ENCODE data around the gene ANKRD23.

Gene ANKRD23

GRCh38 chr2:96877631-96878092 is 33.8 kb upstream of the ANKRD23 start:
- no peak for DNase-seq (ENCODE audit: low read depth in 2 of 2, low spot score in 1 of 2)

GRCh38 chr2:96877042-96877451 is 33.2 kb upstream of the ANKRD23 start:
- no peak for DNase-seq (ENCODE audit: low read depth in 2 of 2, low spot score in 1 of 2)

DNA sequence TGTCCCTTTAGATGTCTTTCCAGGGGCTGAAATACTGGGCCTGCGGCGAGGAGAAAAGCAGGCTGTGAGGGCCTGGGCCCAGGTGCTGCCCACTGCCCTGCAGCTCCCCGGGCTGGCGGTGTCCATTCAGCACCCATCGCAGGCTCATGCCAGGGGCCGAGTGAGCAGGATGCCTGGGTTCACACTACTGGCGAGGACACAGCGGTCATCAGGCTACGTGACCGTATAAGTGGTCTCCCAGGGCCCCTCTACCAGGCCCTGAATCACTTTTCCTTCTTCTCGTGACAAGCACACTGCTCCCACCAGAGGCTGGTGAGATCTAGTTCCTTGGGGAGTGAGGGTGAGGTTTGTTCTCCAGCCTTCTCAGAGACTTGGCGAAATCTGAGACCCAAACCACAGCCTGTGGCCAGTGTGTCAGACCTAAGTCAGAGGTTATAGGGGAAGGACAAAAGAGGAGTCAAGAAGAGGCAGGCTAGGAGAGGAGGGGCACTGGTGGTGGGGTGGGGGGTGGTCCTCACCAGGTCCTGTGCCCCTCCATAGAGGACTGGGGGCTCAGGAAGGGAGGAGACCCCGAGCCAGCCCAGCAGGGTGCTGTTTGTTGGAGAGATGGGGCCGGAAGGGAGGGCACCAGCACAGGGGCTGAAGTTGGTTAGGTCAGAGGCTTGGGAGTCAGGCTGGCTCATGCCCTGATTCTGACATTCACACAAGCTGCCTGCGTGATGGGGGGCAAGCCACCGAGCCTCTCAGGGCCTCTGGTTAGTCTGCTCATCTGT is 32.6 kb upstream of the ANKRD23 start:
- no peak for DNase-seq (ENCODE audit: low read depth in 2 of 2, low spot score in 1 of 2)

DNA sequence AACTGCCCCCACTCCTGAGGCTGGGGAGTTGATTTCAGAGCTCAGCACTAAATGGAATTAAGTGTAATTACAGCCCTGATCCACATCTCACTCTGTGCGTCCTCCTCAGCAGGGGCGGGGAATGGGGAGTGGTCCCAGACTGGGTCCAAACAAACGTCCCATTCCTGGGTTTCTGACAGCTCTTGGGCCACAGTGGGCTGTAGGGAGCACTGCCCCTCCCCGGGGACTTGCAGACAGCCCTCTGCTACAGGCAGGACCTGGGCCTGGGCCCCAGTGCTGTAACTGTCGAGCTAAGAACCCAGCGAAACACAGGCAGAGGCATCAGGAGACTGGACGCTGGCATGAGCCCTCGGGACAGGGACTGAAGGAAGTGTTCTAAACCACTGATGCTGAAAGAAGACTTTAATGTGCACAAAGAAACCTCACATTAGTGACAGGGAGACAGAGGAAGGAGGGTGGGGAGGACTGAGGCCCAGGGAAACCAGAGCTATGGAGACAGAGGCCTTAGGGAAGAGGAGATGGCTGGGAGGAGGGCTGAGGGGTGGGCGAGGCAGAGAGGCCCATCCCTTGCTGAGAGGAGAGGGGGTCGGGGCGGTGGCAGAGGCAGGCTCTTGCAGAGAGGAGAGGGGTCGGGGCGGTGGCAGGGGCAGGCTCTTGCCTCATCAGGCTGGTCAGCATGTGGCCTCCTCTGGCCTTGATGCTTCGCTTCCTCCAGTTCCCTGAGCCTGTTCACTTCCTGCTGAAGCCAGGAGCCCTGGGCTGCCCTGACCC is 31.9 kb upstream of the ANKRD23 start:
- DNase-seq (ENCODE audit: low read depth in 2 of 2, low spot score in 1 of 2) = no peak

DNA sequence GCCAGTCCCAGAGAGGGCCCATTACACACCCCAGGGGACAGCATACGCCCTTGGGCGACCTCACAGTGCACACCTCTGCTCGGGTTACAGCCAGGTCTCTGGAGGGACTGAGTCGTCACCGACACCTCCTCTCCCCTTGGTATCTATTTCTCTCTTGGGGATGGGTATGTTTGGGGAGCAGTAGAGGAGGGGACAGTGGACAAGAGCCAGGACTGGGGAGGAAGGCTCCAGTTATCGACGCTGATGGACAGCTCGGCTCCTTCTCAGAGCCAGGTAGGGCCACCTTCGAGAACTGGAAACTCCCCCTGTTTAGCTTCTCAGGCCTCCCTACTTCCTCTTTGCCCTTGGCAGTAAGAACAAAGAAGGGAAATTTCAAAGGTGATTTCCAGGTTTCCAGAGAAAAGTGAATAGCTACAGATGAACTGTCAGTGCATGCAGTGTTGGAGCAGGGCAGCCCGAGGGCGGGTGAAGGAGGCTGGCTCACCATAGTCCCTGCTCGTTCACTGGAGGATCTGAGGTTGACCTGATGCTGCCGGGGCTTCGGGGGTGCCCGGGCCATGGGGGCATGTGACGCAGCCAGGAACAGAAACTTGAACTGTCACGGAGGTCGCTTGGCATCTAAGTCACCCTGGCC is 30.5 kb upstream of the ANKRD23 start:
- DNase-seq (ENCODE audit: low read depth in 2 of 2, low spot score in 1 of 2) = no peak

- DNase-seq (ENCODE audit: low read depth in 2 of 2, low spot score in 1 of 2) = no peak
Measured at GRCh38 chr2:96873651-96874096, 29.9 kb upstream of the ANKRD23 start.

GRCh38 chr2:96872591-96873349 is 28.9 kb upstream of the ANKRD23 start:
- DNase-seq (ENCODE audit: low read depth in 2 of 2, low spot score in 1 of 2) = no peak

DNA sequence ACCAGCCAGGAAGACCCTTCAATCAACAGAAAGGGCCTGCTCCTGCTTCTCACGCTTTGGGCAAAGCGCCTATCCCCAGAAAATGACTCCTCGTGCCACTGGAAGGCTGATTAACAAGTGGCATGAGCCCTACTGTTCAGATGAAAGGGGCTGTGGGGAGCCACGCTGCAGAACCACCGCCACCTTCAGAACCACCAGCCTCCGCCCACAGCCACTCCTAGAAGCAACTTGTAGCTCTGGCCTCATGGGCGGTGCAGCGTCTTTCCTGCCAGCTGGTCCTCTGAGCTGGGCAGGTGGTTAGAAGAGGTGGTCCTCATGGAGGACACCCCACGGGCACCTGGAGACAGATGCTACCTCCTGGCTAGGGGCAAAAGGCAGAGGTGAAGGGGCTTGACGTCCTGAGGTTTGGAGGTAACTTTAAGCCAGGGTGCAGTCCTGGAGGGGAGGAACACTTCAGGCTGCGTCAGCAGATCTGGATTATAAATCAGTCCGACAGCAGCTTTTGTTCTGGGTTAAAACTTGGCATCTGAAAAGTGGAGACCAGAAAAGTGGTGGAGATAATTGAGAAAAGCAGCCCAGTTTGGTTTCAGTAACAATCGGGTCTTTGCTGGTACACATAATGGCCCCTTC is 26.9 kb upstream of the ANKRD23 start:
- DNase-seq (ENCODE audit: low read depth in 2 of 2, low spot score in 1 of 2) = peak in 1 of 2 donors; percentile 50

DNA sequence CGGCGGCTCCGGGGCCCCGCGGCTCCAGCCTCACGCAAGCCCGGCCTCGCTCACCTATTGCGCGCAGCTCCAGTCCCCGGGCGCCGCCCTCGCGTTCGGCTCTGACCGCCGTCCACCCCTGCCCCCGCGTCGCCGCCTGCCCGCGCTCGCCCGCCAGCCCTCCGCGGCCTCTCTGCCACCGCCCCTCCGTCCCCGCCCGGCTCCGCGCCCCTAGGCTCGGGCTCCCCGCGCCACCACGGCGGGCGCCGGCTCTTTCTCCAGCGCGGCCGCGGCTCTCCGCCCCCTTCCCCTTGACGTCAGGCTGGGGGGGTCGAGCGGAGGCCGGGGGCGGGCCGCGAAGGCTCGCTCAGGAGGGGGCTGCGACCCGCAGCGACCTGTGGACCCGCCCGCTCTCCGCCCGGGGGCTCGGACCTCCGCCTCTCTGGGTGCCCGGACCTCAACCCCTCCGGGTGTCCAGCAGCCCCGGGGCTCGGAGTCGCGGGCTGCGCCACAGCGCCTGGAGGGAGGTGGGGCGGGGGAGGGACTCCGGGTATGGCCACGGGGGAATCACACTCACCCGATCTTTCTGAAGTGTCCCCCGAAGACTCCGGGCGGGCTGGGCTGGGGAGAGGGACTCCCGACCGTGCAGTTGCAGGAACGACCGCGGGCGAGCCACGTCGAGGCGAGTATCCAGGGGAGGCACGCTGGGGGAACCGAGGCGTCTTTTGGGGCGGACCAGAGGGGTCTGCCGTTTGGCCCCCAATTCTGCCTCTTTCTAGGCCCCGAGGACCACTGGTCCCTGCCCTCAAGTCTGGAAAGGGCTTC is 26.2 kb upstream of the ANKRD23 start, which contains the start of gene SEMA4C:
SEMA4C (minus strand) TSS at position 259 of the 804 bp plus-strand sequence. CDS start 2,194 bp downstream, outside the sequence.
- no peak for DNase-seq (ENCODE audit: low read depth in 2 of 2, low spot score in 1 of 2)

- no peak for DNase-seq (ENCODE audit: low read depth in 2 of 2, low spot score in 1 of 2)
Measured at GRCh38 chr2:96869281-96869821, 25.5 kb upstream of the ANKRD23 start.

GRCh38 chr2:96868555-96869280 is 24.9 kb upstream of the ANKRD23 start:
- DNase-seq (ENCODE audit: low read depth in 2 of 2, low spot score in 1 of 2) = no peak

DNA sequence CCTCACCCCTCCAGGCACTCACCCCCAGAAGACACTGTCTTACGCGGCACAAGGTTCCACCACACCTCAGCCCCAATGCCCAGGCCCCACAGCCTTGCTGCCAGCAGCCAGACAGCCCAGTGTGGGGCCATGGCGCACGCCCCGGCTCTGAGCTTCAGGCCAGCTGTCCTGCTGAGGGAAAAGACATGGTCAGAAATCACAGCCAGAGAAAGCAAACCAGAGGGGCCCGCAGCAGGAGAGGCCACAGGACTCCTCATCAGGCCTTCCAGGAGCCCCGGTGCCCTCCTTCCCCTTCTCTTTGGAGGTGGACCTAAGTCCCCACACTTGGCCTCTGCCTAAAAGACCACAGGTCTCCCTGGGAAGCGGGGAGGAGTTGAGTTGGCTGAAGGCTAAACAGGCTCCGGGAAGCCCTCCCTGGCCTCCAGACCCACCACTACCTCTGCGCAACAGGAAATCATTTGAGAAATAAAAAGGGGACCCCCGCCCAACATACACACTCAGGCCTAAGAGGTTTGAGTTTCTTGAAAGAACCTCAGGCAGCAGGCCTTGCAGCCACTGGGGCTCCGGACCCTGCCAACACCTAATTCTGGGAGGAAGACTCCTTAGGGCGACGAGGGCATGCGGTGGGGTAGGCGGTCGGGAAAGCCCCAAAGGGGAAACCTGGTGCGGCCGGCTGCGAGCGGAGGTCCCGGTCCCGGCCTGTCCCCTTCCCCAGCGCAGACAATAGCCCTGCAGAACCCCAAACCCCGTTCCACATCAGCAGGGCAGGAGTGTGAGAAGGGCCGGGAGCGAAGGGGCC is 24.1 kb upstream of the ANKRD23 start:
- DNase-seq (ENCODE audit: low read depth in 2 of 2, low spot score in 1 of 2) = no peak

GRCh38 chr2:96866986-96867755 is 23.4 kb upstream of the ANKRD23 start:
- DNase-seq (ENCODE audit: low read depth in 2 of 2, low spot score in 1 of 2) = no peak

GRCh38 chr2:96866586-96866985 is 22.8 kb upstream of the ANKRD23 start:
- no peak for DNase-seq (ENCODE audit: low read depth in 2 of 2, low spot score in 1 of 2)

GRCh38 chr2:96866149-96866548 is 22.3 kb upstream of the ANKRD23 start:
- no peak for DNase-seq (ENCODE audit: low read depth in 2 of 2, low spot score in 1 of 2)

DNA sequence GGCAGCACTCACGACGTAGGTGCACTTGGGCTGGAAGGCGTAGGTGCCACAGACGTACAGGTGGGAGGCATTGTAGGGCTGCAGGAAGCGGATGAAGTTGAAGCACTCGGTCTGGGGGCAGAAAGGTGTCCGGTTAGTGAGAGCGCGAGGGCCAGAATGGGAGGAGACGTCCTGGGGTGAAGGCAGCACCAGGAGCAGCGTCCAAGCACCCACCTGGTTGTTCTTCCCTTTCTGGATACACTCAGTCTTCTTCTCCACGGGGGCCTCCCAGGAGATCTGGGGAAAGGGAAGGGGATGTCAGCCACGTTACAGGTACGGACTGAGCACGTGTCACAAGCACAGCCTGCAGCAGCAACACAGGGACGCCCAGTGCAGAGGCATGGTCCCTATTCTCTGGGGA is 21.8 kb upstream of the ANKRD23 start:
- no peak for DNase-seq (ENCODE audit: low read depth in 2 of 2, low spot score in 1 of 2)
